ENCODE data around the gene LY6G6F. TPM values are rescaled to one million over a fixed set of nuclear protein-coding genes. Genes with fewer than 3 reads are reported as not detected.

LY6G6F gene
- total and polyA plus RNA-seq, 10 of the 15 experiments (the other 5 are each of a cell fraction or from before 2014, with no cell fraction given), result not detected

- TF ChIP-seq USF2 (IDR thresholded peaks at IDR 0.05; ENCODE audit: borderline replicate concordance, low read depth, low read length) (peak; percentile 28), TAF1 (IDR thresholded peaks at IDR 0.05; ENCODE audit: borderline replicate concordance, low read depth, low read length) (peak; percentile 73), POLR2AphosphoS2 (IDR thresholded peaks at IDR 0.05; ENCODE audit: low read depth, low read length) (peak; percentile 59; the same call in 1 of the 2 replicates), EGR1 (IDR thresholded peaks at IDR 0.05; ENCODE audit: borderline replicate concordance in 1 of 2, low read depth in 2 of 2, low read length in 2 of 2) (peak in 1 of 2 experiments; percentile 75; a peak in 1 of 3 replicates), FOXM1 (IDR thresholded peaks at IDR 0.05; ENCODE audit: low read depth, low read length) (no peak), RUNX3 (IDR thresholded peaks at IDR 0.05; ENCODE audit: low read length) (peak; percentile 66), SMAD5 (IDR thresholded peaks at IDR 0.05; ENCODE audit: low read depth) (0 out of 2 replicates have a peak, but pooled peaks have one; percentile 61), SREBF2 (IDR thresholded peaks at IDR 0.05; ENCODE audit: low read length) (no peak; the same call in 1 of the 2 replicates), CREM (IDR thresholded peaks at IDR 0.05; ENCODE audit: low read depth) (peak; percentile 90), CBX5 (IDR thresholded peaks at IDR 0.05; ENCODE audit: low read depth) (no peak), RELB (IDR thresholded peaks at IDR 0.05; ENCODE audit: low read depth) (peak; percentile 32; the same call in 1 of the 2 replicates), IRF4 (IDR thresholded peaks at IDR 0.05; ENCODE audit: low read depth, low read length) (no peak), SP1 (IDR thresholded peaks at IDR 0.05; ENCODE audit: low read depth, low read length) (peak; percentile 59), CBFB (IDR thresholded peaks at IDR 0.05; ENCODE audit: low read depth) (0 out of 2 replicates have a peak, but pooled peaks have one; percentile 8), IRF3 (IDR thresholded peaks at IDR 0.05) (0 out of 2 replicates have a peak, but pooled peaks have one; percentile 32), TCF12 (IDR thresholded peaks at IDR 0.05; ENCODE audit: low read depth, low read length) (peak; percentile 19; the same call in 1 of the 2 replicates), TARDBP (IDR thresholded peaks at IDR 0.05; ENCODE audit: borderline replicate concordance) (peak; percentile 17; the same call in 1 of the 2 replicates), HDAC2 (IDR thresholded peaks at IDR 0.05) (no peak), PRDM15 (CRISPR knock-in tag; IDR thresholded peaks at IDR 0.05) (no peak), POLR2AphosphoS5 (IDR thresholded peaks at IDR 0.05; ENCODE audit: low read length) (peak; percentile 93), EED (IDR thresholded peaks at IDR 0.05; ENCODE audit: low read depth) (no peak), ETV6 (conservative IDR thresholded peaks at IDR 0.05 in 1 of 2, IDR thresholded peaks at IDR 0.05 in 1 of 2; ENCODE audit: borderline replicate concordance in 1 of 2, low read depth in 1 of 2) (no peak)
Observed at GRCh38 chr6:31665501-31666336, 40.9 kb upstream of the LY6G6F start, which contains the start of gene CSNK2B (continued).

All from GM12878 (cell line).